GM23338 (cell line): Measurements from ENCODE around the gene LCMT1. TPM values are rescaled to one million over a fixed set of nuclear protein-coding genes. Genes with fewer than 3 reads are reported as not detected.

ENCODE experiments used
- ATAC-seq: fragments of 200-7000 bp; cut with Tn5 transposase; 3 replicates; pipeline ENCODE4 v1.9.1; 2020
- DNase-seq: peaks from one replicate; pipeline ENCODE4 v3.0.0-alpha.2; 2015; ENCODE audit warnings: low spot score
- H2AFZ ChIP-seq: fragments of 200-600 bp; sonication (generic); 2 replicates; pipeline ENCODE4 v1.8.0; 2016; ENCODE audit warnings: antibody characterized with exemption, mild to moderate bottlenecking, moderate library complexity
- H3F3A ChIP-seq: fragments of 200-600 bp; sonication (generic); replicated peaks from 2 replicates; pipeline ENCODE4 v1.8.0; 2017; ENCODE audit warnings: antibody characterized with exemption, mixed run types, low read depth
- H3K27ac ChIP-seq: fragments of 200-600 bp; sonication (generic); 2 replicates; pipeline ENCODE4 v1.6.1; 2016; ENCODE audit warnings: low read depth
- H3K27me3 ChIP-seq: fragments of 200-600 bp; sonication (generic); 2 replicates; pipeline ENCODE4 v1.8.0; 2016; ENCODE audit warnings: mild to moderate bottlenecking, mixed run types, moderate library complexity; ENCODE audit not compliant: insufficient read depth
- H3K36me3 ChIP-seq: fragments of 200-600 bp; sonication (generic); 2 replicates; pipeline ENCODE4 v1.8.0; 2016; ENCODE audit warnings: mild to moderate bottlenecking; ENCODE audit not compliant: insufficient read depth
- H3K4me1 ChIP-seq: fragments of 200-600 bp; sonication (generic); 2 replicates; pipeline ENCODE4 v1.8.0; 2016; ENCODE audit warnings: mild to moderate bottlenecking, moderate library complexity; ENCODE audit not compliant: insufficient read depth
- H3K4me2 ChIP-seq: fragments of 200-600 bp; sonication (generic); 2 replicates; pipeline ENCODE4 v1.7.1; 2017; ENCODE audit warnings: mixed run types
- H3K4me3 ChIP-seq: fragments of 200-600 bp; sonication (generic); 2 replicates; pipeline ENCODE4 v1.6.1; 2016; ENCODE audit warnings: mixed run types
- H3K79me2 ChIP-seq: fragments of 200-600 bp; sonication (generic); replicated peaks from 2 replicates; pipeline ENCODE4 v1.8.0; 2017; ENCODE audit warnings: mild to moderate bottlenecking; ENCODE audit not compliant: insufficient read depth
- H3K9me2 ChIP-seq: fragments of 200-600 bp; sonication (generic); 2 replicates; pipeline ENCODE4 v1.8.0; 2017; ENCODE audit not compliant: insufficient read depth
- H4K20me1 ChIP-seq: fragments of 200-600 bp; sonication (generic); replicated peaks from 2 replicates; pipeline ENCODE4 v1.8.0; 2017; ENCODE audit warnings: mild to moderate bottlenecking; ENCODE audit not compliant: insufficient read depth
- H3K27ac Mint-ChIP-seq: 2 replicates; pipeline ENCODE4 v1.8.0; 2020; ENCODE audit warnings: inconsistent platforms, mild to moderate bottlenecking, moderate library complexity, mixed read lengths
- H3K27me3 Mint-ChIP-seq: 3 replicates; pipeline ENCODE4 v1.8.0; 2022; ENCODE audit warnings: low read depth, mild to moderate bottlenecking, moderate library complexity, mixed read lengths, inconsistent platforms; ENCODE audit not compliant: insufficient read depth, poor library complexity
- H3K36me3 Mint-ChIP-seq: 3 replicates; pipeline ENCODE4 v1.8.0; 2021; ENCODE audit warnings: low read depth, mild to moderate bottlenecking, inconsistent platforms, moderate library complexity, mixed read lengths
- H3K4me1 Mint-ChIP-seq: 3 replicates; pipeline ENCODE4 v1.8.0; 2020; ENCODE audit warnings: mild to moderate bottlenecking, inconsistent platforms, mixed read lengths
- H3K4me3 Mint-ChIP-seq: 3 replicates; pipeline ENCODE4 v1.8.0; 2021; ENCODE audit warnings: moderate library complexity, mild to moderate bottlenecking, inconsistent platforms, mixed read lengths
- H3K9me3 Mint-ChIP-seq: 3 replicates; pipeline ENCODE4 v1.8.0; 2020; ENCODE audit warnings: moderate library complexity, mild to moderate bottlenecking, inconsistent platforms, mixed read lengths
- CREB1 ChIP-seq: fragments of 250-450 bp; sonication (Bioruptor Pico); IDR thresholded peaks from 2 replicates; pipeline ENCODE4 v1.5.0; 2020; ENCODE audit warnings: low read depth, mild to moderate bottlenecking, moderate library complexity
- CTCF ChIP-seq, 2 experiments: fragments of 200-600 bp in 1 of 2; sonication (generic) in 1 of 2; conservative IDR thresholded peaks; 2 replicates each; pipeline versions ENCODE4 v1.5.1 to v1.6.1; 2016 to 2017; ENCODE audit warnings: antibody characterized with exemption in 2 of 2, low read depth in 2 of 2, mild to moderate bottlenecking in 2 of 2, moderate library complexity in 1 of 2
- ETS1 ChIP-seq: IDR thresholded peaks from 2 replicates; pipeline ENCODE4 v1.6.1; 2016; ENCODE audit warnings: antibody characterized with exemption
- EZH2 ChIP-seq: fragments of 200-600 bp; sonication (generic); IDR thresholded peaks from one replicate; pipeline ENCODE4 v1.8.0; 2017; ENCODE audit warnings: antibody characterized with exemption, mild to moderate bottlenecking, low read depth; ENCODE audit not compliant: unreplicated experiment
- EZH2phosphoT487 ChIP-seq: fragments of 200-600 bp; sonication (generic); IDR thresholded peaks from one replicate; pipeline ENCODE4 v1.8.1; 2018; ENCODE audit warnings: antibody characterized with exemption; ENCODE audit not compliant: unreplicated experiment
- JUNB ChIP-seq: IDR thresholded peaks from one replicate; pipeline ENCODE4 v1.6.1; 2016; ENCODE audit warnings: antibody characterized with exemption; ENCODE audit not compliant: unreplicated experiment
- NANOG ChIP-seq: IDR thresholded peaks from 2 replicates; pipeline ENCODE4 v1.6.1; 2016; ENCODE audit warnings: antibody characterized with exemption, borderline replicate concordance
- POLR2AphosphoS5 ChIP-seq: IDR thresholded peaks from 2 replicates; pipeline ENCODE4 v1.6.1; 2016; ENCODE audit warnings: antibody characterized with exemption, low read depth
- REST ChIP-seq: IDR thresholded peaks from one replicate; pipeline ENCODE4 v1.6.1; 2018; ENCODE audit warnings: antibody characterized with exemption; ENCODE audit not compliant: unreplicated experiment
- STAT1 ChIP-seq: IDR thresholded peaks from one replicate; pipeline ENCODE4 v1.6.1; 2016; ENCODE audit warnings: antibody characterized with exemption; ENCODE audit not compliant: unreplicated experiment
- ZNF114 ChIP-seq: fragments of 250-450 bp; sonication (Bioruptor Pico); IDR thresholded peaks from 2 replicates; pipeline ENCODE4 v1.5.0; 2020; ENCODE audit warnings: mild to moderate bottlenecking, moderate library complexity
- ZNF331 ChIP-seq: fragments of 250-450 bp; sonication (Bioruptor Pico); IDR thresholded peaks from 2 replicates; pipeline ENCODE4 v1.5.0; 2020; ENCODE audit warnings: low read depth, mild to moderate bottlenecking, moderate library complexity
- ZNF462 ChIP-seq: fragments of 250-450 bp; sonication (Bioruptor Pico); IDR thresholded peaks from 2 replicates; pipeline ENCODE4 v1.5.0; 2020; ENCODE audit warnings: mild to moderate bottlenecking, moderate library complexity
- polyA plus RNA-seq: library from polyadenylated mRNA; unstranded; fragments of >200 nt; fragmentation: Nextera tagmentation; extraction: Ambion mirVana; gene quantifications from 2 replicates; pipeline ENCODE4 v1.2.1, GENCODE V29; 2016
- total RNA-seq: library from RNA; depleted of rRNA; stranded (reverse); fragments of >200 nt; shearing (Covaris generic); gene quantifications from 2 replicates; pipeline ENCODE4 v1.2.3, GENCODE V29; 2014

Gene LCMT1
- total and polyA plus RNA-seq, 2 experiments from 2014 or later, result 56.2 to 84.6 TPM

- H3K27ac Mint-ChIP-seq, result no peak overlapping the region
- Histone ChIP-seq H3K4me1 (no peaks in the 10 kb centered on the region), H2AFZ (no peak overlapping the region), H4K20me1 (no peaks in the 10 kb centered on the region), H3K9me2 (0 out of 2 replicates have a peak, but pooled peaks cover 5% of the 10 kb centered on the region), H3K36me3 (no peaks in the 10 kb centered on the region), H3K27me3 (no peaks in the 10 kb centered on the region), H3K79me2 (no peaks in the 10 kb centered on the region), H3K4me3 (no peak overlapping the region), H3K4me2 (no peak overlapping the region), H3F3A (no peaks in the 10 kb centered on the region), H3K27ac (no peak overlapping the region)
- no peaks in the 10 kb centered on the region for H3K9me3 Mint-ChIP-seq
- DNase-seq (no peak), ATAC-seq (no peak)
- H3K4me3 Mint-ChIP-seq, result no peak overlapping the region
- H3K36me3 Mint-ChIP-seq, result no peaks in the 10 kb centered on the region
- peaks cover 2% of the 10 kb centered on the region for H3K27me3 Mint-ChIP-seq
- no peaks in the 10 kb centered on the region for H3K4me1 Mint-ChIP-seq
- TF ChIP-seq ETS1 (no peak), NANOG (no peak), STAT1 (no peak), CREB1 (no peak), EZH2phosphoT487 (no peak), JUNB (no peak), CTCF (conservative IDR thresholded peaks at IDR 0.05; ENCODE audit: low read depth in 2 of 2) (no peak), POLR2AphosphoS5 (no peak), ZNF462 (CRISPR knock-in tag) (no peak), EZH2 (no peak), ZNF331 (CRISPR knock-in tag) (no peak), REST (no peak), ZNF114 (CRISPR knock-in tag) (no peak)
Measured at GRCh38 chr16:25212636-25213035, 101.1 kb downstream of the LCMT1 start.
